ENCODE data around the gene F13A1.

DNA sequence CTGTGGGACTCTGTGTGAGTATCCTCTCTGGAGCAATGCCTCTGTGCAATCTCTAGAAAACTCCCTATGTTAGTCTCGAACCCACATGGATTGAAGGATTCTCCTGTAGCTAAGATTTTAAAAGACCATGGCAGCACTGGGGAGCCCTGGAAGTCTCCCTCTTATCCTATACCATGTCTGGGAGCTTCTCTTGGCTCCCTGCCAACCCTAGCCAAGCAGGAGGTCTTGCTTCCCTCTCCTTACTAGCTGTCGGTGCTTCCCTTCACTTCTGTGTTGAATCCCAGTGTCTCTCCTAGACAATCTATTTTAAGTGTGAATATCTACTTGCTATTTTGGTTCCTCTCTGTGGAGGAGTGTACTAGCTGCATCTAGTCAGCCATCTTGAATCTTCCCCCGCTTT, 195.0 kb downstream of the F13A1 start:
- TF ChIP-seq ZC3H11A (IDR thresholded peaks at IDR 0.05) (no peak), ESRRA (IDR thresholded peaks at IDR 0.05; ENCODE audit: borderline replicate concordance, low read length) (no peak), POLR2A (IDR thresholded peaks at IDR 0.05; ENCODE audit: low read length) (no peak), ZSCAN20 (CRISPR knock-in tag; IDR thresholded peaks at IDR 0.05) (no peak), PBX3 (IDR thresholded peaks at IDR 0.05) (no peak), EP300 (IDR thresholded peaks at IDR 0.05) (no peak), JUN (IDR thresholded peaks at IDR 0.05) (no peak), RFX5 (IDR thresholded peaks at IDR 0.05) (no peak)
- TF ChIP-seq, protein P1, sequence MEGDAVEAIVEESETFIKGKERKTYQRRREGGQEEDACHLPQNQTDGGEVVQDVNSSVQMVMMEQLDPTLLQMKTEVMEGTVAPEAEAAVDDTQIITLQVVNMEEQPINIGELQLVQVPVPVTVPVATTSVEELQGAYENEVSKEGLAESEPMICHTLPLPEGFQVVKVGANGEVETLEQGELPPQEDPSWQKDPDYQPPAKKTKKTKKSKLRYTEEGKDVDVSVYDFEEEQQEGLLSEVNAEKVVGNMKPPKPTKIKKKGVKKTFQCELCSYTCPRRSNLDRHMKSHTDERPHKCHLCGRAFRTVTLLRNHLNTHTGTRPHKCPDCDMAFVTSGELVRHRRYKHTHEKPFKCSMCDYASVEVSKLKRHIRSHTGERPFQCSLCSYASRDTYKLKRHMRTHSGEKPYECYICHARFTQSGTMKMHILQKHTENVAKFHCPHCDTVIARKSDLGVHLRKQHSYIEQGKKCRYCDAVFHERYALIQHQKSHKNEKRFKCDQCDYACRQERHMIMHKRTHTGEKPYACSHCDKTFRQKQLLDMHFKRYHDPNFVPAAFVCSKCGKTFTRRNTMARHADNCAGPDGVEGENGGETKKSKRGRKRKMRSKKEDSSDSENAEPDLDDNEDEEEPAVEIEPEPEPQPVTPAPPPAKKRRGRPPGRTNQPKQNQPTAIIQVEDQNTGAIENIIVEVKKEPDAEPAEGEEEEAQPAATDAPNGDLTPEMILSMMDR (IDR thresholded peaks at IDR 0.05) = no peak
- TF ChIP-seq, protein P2, sequence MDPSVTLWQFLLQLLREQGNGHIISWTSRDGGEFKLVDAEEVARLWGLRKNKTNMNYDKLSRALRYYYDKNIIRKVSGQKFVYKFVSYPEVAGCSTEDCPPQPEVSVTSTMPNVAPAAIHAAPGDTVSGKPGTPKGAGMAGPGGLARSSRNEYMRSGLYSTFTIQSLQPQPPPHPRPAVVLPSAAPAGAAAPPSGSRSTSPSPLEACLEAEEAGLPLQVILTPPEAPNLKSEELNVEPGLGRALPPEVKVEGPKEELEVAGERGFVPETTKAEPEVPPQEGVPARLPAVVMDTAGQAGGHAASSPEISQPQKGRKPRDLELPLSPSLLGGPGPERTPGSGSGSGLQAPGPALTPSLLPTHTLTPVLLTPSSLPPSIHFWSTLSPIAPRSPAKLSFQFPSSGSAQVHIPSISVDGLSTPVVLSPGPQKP (IDR thresholded peaks at IDR 0.05; ENCODE audit: low read depth, low read length) = no peak
